OCI-M2 (cell line): ENCODE measurements around the gene CALR.
"Not testable (repeated sequence)": the region's sequence is repeated elsewhere in the genome, so short reads cannot be mapped to it uniquely, and the experiment has no call there.

ENCODE experiments used
- DNase-seq: peaks from one replicate; lab custom pipeline; 2025; ENCODE audit not compliant: unreplicated experiment; lab: John Stamatoyannopoulos, UW

The CALR gene

DNA sequence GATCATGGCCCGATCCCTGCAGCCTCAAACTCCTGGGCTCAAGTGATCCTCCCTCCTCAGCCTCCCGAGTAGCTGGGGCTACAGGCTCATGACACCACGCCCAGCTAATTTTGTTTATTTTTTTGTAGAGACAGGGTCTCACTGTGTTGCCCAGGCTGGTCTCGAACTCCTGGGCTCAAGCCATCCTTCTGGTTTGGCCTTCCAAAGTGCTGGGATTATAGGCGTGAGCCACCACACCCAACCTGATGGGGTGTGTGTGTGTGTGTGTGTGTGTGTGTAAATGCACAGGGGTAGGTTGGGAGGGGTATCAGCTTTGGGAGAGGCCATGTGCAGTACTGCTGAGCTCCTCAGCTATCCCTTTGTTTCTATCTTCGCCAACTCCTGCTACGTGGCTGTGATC lies 37.7 kb downstream of the CALR start:
- not testable (repeated sequence) for DNase-seq

GRCh38 chr19:12979974-12980373 lies 41.6 kb downstream of the CALR start:
- DNase-seq = no peak

DNA sequence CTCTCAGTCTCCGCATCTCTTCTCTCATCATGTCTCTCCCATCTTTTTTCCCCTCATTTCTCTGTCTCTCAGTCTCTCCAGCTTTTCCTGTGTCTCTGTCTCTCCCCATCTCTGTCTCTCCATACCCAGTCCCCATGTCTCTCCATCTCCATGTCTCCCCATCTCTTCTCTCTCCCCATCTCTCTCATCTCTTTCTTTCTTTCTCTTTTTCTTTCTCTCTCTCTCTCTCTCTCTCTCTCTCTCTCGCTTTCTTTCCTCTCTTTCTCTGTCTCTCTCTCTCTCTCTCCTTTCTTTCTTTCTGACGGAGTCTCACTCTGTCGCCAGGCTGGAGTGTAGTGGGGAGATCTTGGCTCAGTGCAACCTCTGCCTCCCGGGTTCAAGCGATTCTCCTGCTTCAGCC lies 44.2 kb downstream of the CALR start:
- DNase-seq = no peak

GRCh38 chr19:12983091-12983490 lies 44.7 kb downstream of the CALR start:
- no peak for DNase-seq

DNA sequence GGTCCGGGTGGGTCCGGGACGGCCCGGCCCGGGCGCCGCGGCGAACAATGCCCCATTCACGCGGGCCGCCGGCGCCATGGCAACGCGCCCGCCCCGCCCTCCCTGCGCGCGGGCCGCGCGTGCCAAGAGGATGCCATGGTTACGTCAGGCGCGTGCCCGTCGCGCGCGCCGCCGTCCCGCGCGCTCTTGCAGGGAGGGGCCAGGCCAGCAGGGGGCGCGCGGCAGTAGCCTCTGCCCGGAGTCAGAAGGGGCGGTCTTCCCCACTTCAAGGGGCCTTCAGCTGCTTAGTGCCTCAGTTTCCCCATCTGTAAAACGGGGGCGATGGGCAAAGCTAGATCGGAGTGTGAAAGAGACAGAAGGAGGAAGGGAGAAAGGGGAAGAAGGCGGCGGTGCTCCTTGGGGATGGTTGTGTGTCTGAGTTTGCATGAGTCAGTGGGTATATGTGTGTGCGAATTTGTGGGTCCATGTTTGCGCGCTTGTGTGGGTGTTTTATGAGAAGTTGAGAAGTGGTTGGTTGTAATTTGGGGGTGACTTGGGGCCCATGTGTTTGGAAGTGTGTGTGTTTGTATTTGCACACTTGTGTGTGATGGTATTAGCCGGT lies 45.2 kb downstream of the CALR start:
- no peak for DNase-seq

DNA sequence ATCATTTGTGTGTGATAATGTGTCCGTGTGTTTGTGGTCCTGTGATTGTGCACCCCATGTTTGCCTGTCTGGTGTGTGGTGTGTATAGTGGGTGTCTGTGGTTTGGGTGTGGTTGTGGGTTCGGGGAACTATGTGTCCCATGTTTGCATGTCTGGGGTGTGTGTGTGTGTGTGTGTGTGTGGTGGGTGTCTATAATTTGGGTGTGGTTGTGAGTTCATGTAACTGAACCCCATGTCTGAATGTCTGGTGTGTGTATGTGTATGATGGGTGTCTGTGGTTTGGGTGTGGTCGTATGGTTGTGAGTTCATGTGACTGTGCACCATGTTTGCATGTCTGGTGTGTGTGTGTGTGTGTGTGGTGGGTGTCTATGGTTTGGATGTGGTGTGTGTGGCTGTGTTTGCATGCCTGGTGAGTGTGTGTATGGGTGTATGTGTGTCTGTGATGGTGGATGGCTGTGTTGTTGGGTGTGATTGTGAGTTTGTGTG lies 45.8 kb downstream of the CALR start:
- no peak for DNase-seq

- DNase-seq = no peak
These were observed 46.3 kb downstream of the CALR start for GRCh38 chr19:12984683-12985048.

DNA sequence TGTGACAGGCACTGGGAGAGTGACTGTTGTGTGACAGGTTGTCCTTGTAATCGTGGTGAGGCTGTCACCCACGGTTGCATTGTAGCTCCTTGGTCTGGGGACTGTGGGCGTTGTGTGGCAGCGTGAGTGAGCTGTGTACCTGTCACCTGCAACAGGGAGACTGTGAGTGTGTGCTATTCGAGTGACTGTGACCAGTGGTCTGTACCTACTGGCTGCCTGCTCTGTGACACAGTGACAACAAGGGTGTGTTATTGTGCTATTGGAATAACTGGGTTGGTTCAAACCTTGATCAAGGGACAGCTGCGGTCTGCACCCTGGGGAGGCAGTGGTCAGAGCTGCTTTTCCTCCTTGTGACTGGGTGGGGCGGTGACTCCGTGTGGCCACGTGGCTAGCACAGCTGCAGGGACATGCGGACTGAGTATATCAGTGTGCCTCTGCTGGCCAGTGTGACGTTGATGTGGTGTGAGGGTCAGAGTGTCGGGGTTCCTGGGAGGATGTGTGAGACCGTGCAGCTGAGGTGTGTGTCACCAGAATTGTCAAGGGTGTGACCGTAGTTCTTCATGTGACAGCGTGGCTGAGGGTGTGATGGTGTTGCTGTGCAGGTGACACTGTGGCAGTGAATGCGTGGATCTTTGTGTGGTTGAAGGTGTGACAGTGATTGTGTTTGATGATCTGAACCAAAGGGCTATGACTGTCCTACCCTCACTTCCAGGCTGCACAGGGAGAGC lies 46.8 kb downstream of the CALR start:
- no peak for DNase-seq

DNA sequence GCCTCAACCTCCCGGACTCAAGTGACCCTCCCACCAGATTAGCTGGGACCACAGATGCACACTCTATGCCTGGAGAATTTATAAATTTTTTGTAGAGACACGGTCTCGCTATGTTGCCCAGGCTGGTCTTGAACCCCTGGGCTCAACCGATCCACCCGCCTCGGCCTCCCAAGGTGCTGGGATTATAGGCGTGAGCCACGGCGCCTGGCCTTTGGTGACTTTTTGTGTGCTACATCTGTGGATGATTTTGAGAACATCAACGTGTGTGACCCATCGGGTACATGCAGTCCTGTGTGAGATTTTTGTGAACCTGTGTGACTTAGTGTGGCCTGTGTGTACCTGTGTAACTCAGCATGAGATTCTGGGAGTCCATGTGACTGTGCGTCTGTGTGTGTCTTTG lies 48.3 kb downstream of the CALR start:
- DNase-seq = no peak

GRCh38 chr19:12987190-12987589 lies 48.8 kb downstream of the CALR start:
- DNase-seq = no peak

- no peak for DNase-seq
These were observed 49.4 kb downstream of the CALR start for GRCh38 chr19:12987781-12988180.

GRCh38 chr19:12990431-12990830 lies 52.0 kb downstream of the CALR start:
- DNase-seq = no peak

- DNase-seq = no peak
These were observed 52.4 kb downstream of the CALR start for GRCh38 chr19:12990853-12991252.

DNA sequence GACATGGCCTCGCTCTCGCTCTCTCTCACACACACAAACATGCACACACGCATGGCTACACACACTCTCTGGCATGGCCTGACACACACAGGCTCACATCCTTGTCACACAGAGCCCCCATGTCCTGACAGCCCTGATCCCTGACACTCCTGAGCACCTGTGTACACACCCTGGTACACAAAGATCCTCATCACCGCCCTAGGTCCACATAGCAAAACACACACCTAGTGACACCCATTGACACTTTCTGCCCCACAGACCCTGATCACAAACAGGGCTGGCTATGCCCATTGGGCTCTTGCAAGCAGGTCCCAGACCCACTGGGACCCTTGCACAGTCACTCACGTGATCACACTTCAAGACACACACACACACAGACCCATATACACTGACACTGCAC lies 52.9 kb downstream of the CALR start:
- no peak for DNase-seq

- DNase-seq = no peak
These were observed 54.3 kb downstream of the CALR start for GRCh38 chr19:12992729-12993128.

DNA sequence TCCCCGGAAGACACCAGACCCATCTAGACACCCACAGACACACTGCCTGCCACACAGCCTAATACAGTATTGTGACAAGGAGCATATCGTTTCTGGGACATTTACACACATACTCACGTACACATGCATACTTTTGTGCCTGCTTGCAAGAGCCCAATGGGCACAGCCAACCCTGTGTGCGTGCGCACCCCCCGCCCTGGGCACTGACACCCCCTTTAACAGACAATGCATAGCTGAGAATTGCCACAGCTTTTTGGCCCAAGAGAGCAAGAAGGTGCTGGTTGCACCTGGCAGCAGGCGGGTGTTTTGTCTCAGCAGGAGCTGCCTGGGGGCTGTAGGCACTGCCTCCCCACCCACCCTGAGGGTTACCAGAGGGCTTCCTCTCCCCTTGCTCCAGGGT lies 55.2 kb downstream of the CALR start:
- DNase-seq = no peak
